HTR-8/SVneo (cell line): ENCODE measurements around the gene ARHGEF4.

Experiments
- DNase-seq: peaks from one replicate; pipeline ENCODE4 v3.0.0; 2011; ENCODE audit warnings: low spot score, mixed read lengths; ENCODE audit not compliant: insufficient read length
- FAIRE-seq: peaks from 2 replicates; lab custom pipeline; 2011; peaks lifted over from hg19 to GRCh38; lab: Jason Lieb, UNC

Gene ARHGEF4

GRCh38 chr2:130996691-130997090, 160.0 kb downstream of the ARHGEF4 start:
- DNase-seq (no peak), FAIRE-seq (no peak)

GRCh38 chr2:130997198-130997597, 160.5 kb downstream of the ARHGEF4 start:
- DNase-seq (no peak), FAIRE-seq (no peak)

- no peak for FAIRE-seq
Observed at GRCh38 chr2:130998561-130998960, 161.8 kb downstream of the ARHGEF4 start.

GRCh38 chr2:131004446-131005209, 167.9 kb downstream of the ARHGEF4 start:
- FAIRE-seq (no peak), DNase-seq (no peak)

More at GRCh38 chr2:130998561-130998960, 161.8 kb downstream of the ARHGEF4 start:
- DNase-seq, result no peak

- DNase-seq (no peak), FAIRE-seq (no peak)
Observed at GRCh38 chr2:131005216-131005935, 168.7 kb downstream of the ARHGEF4 start.

GRCh38 chr2:131006561-131006960, 169.8 kb downstream of the ARHGEF4 start:
- no peak for DNase-seq
- FAIRE-seq, result no peak

GRCh38 chr2:131008967-131009366, 172.3 kb downstream of the ARHGEF4 start:
- DNase-seq (no peak), FAIRE-seq (no peak)

GRCh38 chr2:131009713-131010475, 173.2 kb downstream of the ARHGEF4 start:
- DNase-seq (no peak), FAIRE-seq (no peak)

GRCh38 chr2:131010566-131010965, 173.9 kb downstream of the ARHGEF4 start:
- FAIRE-seq (no peak), DNase-seq (no peak)

- DNase-seq (no peak), FAIRE-seq (no peak)
Observed at GRCh38 chr2:131011486-131011885, 174.8 kb downstream of the ARHGEF4 start.

GRCh38 chr2:131014141-131014540, 177.4 kb downstream of the ARHGEF4 start:
- FAIRE-seq (no peak), DNase-seq (no peak)

GRCh38 chr2:131015764-131016163, 179.1 kb downstream of the ARHGEF4 start:
- no peak for DNase-seq
- FAIRE-seq, result no peak

- peak; percentile 61 for DNase-seq
Observed at GRCh38 chr2:131016826-131017741, 180.4 kb downstream of the ARHGEF4 start.

GRCh38 chr2:131022731-131023130, 186.0 kb downstream of the ARHGEF4 start:
- no peak for FAIRE-seq
- DNase-seq, result no peak

More at GRCh38 chr2:131016826-131017741, 180.4 kb downstream of the ARHGEF4 start:
- FAIRE-seq, result no peak

GRCh38 chr2:131023758-131024157, 187.0 kb downstream of the ARHGEF4 start:
- FAIRE-seq, result no peak
- no peak for DNase-seq

- peak; percentile 42 for FAIRE-seq
- DNase-seq, result no peak
Observed at GRCh38 chr2:131026919-131027318, 190.2 kb downstream of the ARHGEF4 start.

GRCh38 chr2:131027566-131028528, 191.1 kb downstream of the ARHGEF4 start:
- DNase-seq, result no peak
- no peak for FAIRE-seq

GRCh38 chr2:131029812-131030211, 193.1 kb downstream of the ARHGEF4 start:
- FAIRE-seq (no peak), DNase-seq (no peak)
